ENCODE measurements around the gene SPOUT1. TPM values are rescaled to one million over a fixed set of nuclear protein-coding genes. Genes with fewer than 3 reads are reported as not detected.

The SPOUT1 gene
- total and polyA plus RNA-seq, 2 of the 13 experiments (the other 11 are each of a cell fraction or from before 2014, with no cell fraction given): 39.0 to 45.8 TPM

DNA sequence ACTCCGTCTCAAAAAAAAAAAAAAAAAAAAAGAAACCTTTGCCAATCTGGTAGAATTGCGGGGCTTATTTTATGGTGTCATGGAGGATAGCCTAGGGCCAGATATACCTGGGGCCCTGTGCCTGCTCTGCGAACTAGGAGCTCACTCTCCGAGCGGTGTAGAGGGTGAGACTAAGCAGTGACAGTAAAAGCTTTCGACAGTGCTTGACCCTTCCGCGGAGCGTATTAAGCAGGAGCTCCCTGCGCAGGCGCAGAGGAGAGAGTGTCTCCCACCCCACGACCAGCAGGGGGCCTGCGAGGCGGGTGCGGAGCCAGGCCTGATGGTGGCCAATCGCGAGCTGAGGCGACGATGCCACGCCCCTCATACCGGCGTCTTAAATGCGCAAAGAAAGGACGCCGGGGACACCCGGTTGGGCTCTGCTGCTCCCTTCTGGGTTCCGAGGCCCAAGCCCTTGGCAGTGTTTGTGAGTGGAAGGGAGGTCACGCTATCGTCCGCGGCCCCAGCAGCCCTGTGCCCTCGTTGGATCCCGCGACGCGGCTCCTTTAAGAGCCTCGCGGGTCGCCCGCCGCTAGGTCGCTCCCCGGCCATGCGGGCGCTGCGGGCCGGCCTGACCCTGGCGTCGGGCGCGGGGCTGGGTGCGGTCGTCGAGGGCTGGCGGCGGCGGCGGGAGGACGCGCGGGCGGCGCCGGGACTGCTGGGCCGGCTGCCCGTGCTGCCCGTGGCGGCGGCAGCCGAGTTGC, 11.3 kb downstream of the SPOUT1 start, which contains the start of gene ENDOG (continued):
- TF ChIP-seq, protein P1, sequence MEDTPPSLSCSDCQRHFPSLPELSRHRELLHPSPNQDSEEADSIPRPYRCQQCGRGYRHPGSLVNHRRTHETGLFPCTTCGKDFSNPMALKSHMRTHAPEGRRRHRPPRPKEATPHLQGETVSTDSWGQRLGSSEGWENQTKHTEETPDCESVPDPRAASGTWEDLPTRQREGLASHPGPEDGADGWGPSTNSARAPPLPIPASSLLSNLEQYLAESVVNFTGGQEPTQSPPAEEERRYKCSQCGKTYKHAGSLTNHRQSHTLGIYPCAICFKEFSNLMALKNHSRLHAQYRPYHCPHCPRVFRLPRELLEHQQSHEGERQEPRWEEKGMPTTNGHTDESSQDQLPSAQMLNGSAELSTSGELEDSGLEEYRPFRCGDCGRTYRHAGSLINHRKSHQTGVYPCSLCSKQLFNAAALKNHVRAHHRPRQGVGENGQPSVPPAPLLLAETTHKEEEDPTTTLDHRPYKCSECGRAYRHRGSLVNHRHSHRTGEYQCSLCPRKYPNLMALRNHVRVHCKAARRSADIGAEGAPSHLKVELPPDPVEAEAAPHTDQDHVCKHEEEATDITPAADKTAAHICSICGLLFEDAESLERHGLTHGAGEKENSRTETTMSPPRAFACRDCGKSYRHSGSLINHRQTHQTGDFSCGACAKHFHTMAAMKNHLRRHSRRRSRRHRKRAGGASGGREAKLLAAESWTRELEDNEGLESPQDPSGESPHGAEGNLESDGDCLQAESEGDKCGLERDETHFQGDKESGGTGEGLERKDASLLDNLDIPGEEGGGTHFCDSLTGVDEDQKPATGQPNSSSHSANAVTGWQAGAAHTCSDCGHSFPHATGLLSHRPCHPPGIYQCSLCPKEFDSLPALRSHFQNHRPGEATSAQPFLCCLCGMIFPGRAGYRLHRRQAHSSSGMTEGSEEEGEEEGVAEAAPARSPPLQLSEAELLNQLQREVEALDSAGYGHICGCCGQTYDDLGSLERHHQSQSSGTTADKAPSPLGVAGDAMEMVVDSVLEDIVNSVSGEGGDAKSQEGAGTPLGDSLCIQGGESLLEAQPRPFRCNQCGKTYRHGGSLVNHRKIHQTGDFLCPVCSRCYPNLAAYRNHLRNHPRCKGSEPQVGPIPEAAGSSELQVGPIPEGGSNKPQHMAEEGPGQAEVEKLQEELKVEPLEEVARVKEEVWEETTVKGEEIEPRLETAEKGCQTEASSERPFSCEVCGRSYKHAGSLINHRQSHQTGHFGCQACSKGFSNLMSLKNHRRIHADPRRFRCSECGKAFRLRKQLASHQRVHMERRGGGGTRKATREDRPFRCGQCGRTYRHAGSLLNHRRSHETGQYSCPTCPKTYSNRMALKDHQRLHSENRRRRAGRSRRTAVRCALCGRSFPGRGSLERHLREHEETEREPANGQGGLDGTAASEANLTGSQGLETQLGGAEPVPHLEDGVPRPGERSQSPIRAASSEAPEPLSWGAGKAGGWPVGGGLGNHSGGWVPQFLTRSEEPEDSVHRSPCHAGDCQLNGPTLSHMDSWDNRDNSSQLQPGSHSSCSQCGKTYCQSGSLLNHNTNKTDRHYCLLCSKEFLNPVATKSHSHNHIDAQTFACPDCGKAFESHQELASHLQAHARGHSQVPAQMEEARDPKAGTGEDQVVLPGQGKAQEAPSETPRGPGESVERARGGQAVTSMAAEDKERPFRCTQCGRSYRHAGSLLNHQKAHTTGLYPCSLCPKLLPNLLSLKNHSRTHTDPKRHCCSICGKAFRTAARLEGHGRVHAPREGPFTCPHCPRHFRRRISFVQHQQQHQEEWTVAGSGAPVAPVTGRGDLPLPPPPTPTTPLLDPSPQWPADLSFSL (CRISPR knock-in tag; IDR thresholded peaks at IDR 0.05): no peak
- TF ChIP-seq GABPA (IDR thresholded peaks at IDR 0.05; ENCODE audit: low read depth, low read length) (no peak), GABPA (CRISPR knock-in tag; IDR thresholded peaks at IDR 0.05; ENCODE audit: low read depth) (0 out of 2 replicates have a peak, but pooled peaks have one; percentile 11), ZBTB7A (CRISPR knock-in tag; IDR thresholded peaks at IDR 0.05) (no peak), ZNF773 (CRISPR knock-in tag; IDR thresholded peaks at IDR 0.05; ENCODE audit: borderline replicate concordance) (no peak), SMARCE1 (IDR thresholded peaks at IDR 0.05; ENCODE audit: borderline replicate concordance) (no peak), DNMT3B (CRISPR knock-in tag; conservative IDR thresholded peaks at IDR 0.05) (no peak), ZNF232 (CRISPR knock-in tag; IDR thresholded peaks at IDR 0.05; ENCODE audit: borderline replicate concordance) (no peak; the same call in 1 of the 2 replicates), ARHGAP35 (CRISPR knock-in tag; IDR thresholded peaks at IDR 0.05; ENCODE audit: borderline replicate concordance) (no peak), ARNTL (CRISPR knock-in tag; IDR thresholded peaks at IDR 0.05) (no peak), MTA3 (CRISPR knock-in tag; IDR thresholded peaks at IDR 0.05) (no peak), MIXL1 (CRISPR knock-in tag; IDR thresholded peaks at IDR 0.05) (peak; percentile 55; the same call in 1 of the 2 replicates), ZNF788 (CRISPR knock-in tag; IDR thresholded peaks at IDR 0.05; ENCODE audit: borderline replicate concordance) (peak; percentile 33; the same call in 1 of the 2 replicates), NR2F1 (CRISPR knock-in tag; IDR thresholded peaks at IDR 0.05) (no peak), GABPB1 (CRISPR knock-in tag; IDR thresholded peaks at IDR 0.05) (peak; percentile 57), ZUFSP (CRISPR knock-in tag; IDR thresholded peaks at IDR 0.05; ENCODE audit: borderline replicate concordance) (no peak)
- TF ChIP-seq, protein P2, sequence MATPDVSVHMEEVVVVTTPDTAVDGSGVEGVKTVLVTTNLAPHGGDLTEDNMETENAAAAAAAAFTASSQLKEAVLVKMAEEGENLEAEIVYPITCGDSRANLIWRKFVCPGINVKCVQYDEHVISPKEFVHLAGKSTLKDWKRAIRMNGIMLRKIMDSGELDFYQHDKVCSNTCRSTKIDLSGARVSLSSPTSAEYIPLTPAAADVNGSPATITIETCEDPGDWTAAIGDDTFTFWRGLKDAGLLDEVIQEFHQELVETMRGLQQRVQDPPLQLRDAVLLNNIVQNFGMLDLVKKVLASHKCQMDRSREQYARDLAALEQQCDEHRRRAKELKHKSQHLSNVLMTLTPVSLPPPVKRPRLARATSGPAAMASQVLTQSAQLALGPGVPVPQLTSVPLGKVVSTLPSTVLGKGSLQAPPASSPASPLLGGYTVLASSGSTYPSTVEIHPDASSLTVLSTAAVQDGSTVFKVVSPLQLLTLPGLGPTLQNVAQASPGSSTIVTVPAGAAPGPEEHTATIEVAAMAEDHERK (CRISPR knock-in tag; IDR thresholded peaks at IDR 0.05; ENCODE audit: low read depth): no peak
- TF ChIP-seq, protein P3, sequence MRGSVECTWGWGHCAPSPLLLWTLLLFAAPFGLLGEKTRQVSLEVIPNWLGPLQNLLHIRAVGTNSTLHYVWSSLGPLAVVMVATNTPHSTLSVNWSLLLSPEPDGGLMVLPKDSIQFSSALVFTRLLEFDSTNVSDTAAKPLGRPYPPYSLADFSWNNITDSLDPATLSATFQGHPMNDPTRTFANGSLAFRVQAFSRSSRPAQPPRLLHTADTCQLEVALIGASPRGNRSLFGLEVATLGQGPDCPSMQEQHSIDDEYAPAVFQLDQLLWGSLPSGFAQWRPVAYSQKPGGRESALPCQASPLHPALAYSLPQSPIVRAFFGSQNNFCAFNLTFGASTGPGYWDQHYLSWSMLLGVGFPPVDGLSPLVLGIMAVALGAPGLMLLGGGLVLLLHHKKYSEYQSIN (CRISPR knock-in tag; IDR thresholded peaks at IDR 0.05; ENCODE audit: borderline replicate concordance): no peak
